ENCODE measurements around the gene LTBR.

GRCh38 chr12:6370994-6371754 is 12.8 kb upstream of the LTBR start:
- TF ChIP-seq CTCF (IDR thresholded peaks at IDR 0.05) (peak in 1 of 3 donors; percentile 32), POLR2A (IDR thresholded peaks at IDR 0.05) (no peak)
